HG03175 (cell line): ENCODE measurements around the gene ERGIC1.
"Not testable (repeated sequence)": the region's sequence is repeated elsewhere in the genome, so short reads cannot be mapped to it uniquely, and the experiment has no call there.

Experiments
- ATAC-seq: cut with Tn5 transposase; IDR thresholded peaks from one replicate; pipeline ENCODE4 v1.9.1; 2021; ENCODE audit warnings: mild to moderate bottlenecking, moderate library complexity; ENCODE audit not compliant: unreplicated experiment

ERGIC1 gene, protein sequence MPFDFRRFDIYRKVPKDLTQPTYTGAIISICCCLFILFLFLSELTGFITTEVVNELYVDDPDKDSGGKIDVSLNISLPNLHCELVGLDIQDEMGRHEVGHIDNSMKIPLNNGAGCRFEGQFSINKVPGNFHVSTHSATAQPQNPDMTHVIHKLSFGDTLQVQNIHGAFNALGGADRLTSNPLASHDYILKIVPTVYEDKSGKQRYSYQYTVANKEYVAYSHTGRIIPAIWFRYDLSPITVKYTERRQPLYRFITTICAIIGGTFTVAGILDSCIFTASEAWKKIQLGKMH

DNA sequence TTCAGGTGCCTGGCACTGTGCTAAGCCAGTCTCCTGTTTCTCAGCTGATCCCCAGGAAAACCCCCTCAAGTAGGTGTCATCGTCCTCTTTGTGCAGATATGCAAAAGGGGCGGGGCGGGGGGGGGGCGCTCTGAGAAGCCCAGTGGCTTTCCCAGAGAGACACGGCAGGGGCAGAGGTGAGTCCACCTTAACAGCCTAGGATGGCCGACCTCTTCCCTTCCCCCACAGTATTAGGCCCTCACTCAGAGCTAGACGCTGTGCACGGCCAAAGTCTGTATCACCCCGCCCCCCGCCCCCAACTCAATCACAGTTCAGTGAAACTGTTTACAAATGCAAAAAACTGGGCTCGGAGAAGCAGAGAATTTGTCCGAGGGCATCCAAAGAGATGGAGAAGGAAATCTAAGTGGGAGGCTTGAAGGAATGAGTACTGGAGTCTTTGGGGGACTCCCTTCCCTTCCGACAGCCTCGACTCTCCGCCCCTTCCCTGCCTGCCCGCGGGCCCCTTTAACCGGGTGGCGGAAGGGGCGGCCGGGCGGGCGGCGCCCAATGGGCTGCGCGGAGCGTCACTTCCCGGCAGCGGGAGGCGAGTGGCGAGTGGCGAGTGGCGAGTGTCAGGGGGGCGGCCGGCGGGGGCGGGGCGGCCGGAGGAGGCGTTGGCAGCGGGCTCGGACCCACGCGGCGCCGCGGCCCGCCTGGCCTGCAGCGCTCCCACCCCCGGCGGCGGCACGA lies at the start of gene ERGIC1:
ERGIC1 (plus strand) TSS at position 566 of the 729 bp plus-strand sequence; CDS start at position 729, 163 bp downstream.
- ATAC-seq = peak; percentile 74

DNA sequence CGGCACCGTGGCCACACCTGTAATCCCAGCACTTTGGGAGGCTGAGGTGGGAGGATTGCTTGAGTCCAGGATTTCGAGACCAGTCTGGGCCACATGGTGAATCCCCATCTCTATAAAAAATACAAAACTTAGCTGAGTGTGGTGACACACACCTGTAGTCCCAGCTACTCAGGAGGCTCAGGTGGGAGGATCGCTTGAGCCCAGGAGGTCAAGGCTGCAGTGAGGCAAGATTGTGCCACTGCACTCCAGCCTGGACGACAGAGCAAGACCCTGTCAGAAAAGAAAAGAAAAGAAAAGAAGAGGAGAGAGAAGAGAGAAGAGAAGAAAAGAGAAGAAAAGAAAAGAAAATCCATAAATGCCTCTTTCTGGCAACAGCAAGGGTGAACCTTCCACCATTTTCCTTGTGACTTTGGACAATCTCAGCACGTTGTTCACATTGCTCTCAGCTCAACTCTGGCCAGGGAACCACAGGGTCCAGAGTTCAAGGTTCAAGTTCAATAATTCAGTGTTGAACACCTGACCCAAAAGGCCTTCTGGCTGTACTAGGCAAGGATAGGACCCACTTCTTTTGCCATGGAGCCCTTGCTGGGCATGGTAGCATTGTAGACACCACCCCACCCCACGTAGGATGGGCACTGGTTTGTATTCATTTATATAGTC lies 48.5 kb upstream of the ERGIC1 start:
- no peak for ATAC-seq

DNA sequence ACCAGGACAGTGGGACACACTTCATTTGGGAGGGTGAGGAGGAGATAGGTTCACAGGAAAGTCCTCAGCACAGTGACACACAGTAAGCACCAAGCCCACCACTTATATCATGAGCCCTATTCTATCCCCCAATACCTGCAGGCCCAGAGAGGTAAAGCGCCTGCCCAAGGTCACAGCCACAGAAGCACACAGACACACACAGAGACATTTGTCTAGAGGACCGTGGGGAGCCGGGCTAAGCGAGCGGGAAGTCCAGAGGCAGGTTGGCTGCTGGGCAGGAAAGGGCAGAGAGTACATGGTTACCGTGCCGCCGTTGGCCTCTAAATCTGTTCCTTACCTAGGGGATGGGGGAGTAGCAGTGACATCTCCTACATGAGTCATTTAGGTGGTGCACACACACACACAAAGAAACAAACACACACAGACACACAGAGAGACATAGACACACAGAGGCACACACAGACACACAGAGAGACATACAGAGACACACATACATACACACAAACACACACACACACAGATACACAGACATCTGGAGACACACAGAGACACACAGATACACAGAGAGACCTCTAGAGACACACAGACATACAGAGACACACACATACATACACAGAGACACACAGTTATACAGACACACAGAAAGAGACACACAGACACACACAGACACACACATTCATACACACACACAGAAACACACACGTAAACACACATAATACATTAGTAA lies 47.2 kb upstream of the ERGIC1 start:
- no peak for ATAC-seq

DNA sequence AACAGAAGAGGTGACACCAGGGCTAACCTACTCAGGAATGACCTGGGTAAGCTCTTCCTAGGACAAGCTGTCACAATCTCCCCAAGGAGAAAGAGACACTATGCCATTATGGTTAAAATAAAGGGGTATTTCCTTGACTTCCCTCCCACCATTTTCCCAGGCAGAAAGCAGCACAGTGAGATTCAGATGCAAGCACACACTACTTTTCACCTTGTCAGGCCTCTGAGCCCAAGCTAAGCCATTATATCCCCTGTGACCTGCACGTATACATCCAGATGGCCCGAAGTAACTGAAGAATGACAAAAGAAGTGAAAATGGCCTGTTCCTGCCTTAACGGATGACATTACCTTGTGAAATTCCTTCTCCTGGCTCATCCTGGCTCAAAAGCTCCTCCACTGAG lies 46.5 kb upstream of the ERGIC1 start:
- not testable (repeated sequence) for ATAC-seq

DNA sequence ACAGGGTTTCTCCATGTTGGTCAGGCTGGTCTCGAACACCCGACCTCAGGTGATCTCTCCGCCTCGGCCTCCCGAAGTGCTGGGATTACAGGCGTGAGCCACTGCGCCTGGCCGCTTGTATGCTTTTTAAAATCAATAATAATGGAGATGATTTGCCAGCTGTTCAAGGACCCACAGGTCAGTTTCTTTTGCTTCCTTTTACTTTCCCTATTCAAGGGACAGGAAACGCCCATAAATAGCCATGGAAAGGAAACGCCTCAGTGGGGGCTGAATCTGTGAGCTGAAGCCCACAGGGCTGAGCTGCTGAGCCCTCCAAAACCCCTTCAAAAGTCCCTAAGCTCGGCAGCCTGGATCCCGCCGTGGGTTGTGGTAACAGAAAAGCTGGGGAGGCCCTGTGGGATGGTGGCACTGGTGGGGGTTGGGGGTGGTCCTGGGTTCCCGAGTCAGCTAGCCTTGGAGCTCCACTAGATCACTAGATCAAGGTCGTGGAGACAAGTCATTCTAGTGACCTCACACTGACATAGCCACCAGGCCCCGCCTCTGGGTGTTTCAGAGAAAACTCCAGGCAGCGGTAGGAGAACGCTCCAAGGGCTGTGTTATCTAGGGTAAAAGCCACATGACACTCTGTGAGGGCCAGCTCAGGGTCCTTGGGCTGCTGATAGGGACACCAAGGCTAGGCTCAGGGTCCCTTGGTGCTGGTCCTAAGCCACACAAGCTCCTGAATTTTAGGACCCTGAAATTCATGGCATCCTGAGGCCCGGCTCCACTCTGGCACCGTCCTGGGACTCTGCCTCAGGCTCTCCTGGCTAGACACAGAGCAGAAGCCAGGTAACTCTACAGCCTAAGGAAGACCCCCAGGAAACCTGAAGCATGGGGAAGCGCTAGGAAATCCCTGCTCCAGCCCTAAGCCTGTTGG lies 45.0 kb upstream of the ERGIC1 start:
- ATAC-seq = no peak

DNA sequence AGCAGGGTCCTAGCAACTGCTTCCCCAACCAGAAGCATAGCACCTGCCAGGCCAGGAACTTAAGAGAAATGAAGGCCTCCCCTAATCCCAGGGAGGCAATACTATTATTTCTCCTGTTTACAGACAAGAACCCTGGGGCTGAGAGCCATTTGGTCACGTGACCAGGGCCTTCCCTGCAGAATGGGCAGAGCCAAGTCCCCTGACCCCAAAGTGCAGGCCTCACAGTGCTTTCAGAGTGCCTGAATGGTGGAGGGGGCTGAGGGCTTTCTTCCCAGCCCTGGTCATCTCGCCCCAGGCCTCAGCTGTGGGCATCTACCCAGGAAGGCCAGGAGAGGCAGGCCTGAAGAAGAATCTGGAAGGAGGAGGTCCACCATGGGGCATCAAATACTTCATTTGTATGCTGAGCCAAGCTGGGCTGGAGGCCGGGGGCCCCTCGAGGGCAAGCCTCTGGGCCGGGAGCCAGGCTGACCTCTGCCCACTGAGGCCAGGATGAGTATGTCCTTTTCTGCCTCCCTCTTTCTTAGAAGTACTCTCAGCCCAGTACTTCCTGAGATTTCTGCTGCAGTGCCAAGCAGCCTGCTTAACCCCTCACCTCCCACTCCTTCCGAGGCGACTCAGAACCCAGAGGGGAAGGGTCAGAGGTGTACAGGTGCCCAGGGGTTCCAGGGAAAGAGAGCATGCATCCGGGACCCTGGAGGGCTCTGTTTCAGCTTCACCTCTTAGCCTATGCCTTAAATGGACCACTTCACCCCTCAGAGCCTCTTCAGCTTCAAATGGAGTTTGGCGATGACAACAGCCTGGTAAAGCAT lies 44.2 kb upstream of the ERGIC1 start:
- ATAC-seq = no peak

DNA sequence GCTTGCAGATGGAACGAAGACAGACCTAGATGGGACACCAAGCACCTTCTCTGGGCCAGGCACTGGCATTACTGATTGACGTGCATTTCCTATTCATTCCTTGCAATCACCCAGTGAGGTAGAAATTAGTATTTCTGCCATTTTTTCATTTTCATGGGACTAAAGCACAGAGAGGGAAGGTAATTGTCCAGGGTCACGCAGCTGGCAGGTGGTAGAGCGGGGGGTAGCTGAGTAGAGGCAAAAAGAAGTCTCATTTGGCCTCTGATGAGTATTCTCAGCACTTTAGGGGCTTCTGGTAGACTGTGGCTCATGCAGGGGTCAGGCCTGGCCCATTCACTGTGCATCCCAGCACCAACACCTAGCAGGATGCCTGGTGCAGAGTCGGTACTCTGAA lies 43.6 kb upstream of the ERGIC1 start:
- no peak for ATAC-seq

DNA sequence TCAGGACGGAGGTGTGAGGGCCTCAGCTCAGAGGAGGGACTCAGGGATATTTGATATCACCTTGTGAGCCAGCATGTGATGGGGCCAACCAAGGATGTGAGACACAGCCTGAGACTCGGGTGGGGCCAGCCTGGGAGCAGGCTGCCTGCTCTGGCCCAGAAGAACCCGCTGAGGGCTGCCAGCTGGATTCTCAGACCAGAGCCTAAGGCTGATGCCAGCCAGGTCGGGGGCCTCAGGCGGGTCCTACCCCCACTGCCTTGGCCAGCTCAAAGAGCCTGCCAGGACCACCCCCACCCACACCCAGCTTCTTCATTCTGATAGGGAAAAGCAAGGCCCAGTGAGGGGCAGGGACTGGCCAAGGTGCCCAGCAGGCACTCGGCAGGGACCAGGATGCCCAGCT lies 42.8 kb upstream of the ERGIC1 start:
- ATAC-seq = no peak

DNA sequence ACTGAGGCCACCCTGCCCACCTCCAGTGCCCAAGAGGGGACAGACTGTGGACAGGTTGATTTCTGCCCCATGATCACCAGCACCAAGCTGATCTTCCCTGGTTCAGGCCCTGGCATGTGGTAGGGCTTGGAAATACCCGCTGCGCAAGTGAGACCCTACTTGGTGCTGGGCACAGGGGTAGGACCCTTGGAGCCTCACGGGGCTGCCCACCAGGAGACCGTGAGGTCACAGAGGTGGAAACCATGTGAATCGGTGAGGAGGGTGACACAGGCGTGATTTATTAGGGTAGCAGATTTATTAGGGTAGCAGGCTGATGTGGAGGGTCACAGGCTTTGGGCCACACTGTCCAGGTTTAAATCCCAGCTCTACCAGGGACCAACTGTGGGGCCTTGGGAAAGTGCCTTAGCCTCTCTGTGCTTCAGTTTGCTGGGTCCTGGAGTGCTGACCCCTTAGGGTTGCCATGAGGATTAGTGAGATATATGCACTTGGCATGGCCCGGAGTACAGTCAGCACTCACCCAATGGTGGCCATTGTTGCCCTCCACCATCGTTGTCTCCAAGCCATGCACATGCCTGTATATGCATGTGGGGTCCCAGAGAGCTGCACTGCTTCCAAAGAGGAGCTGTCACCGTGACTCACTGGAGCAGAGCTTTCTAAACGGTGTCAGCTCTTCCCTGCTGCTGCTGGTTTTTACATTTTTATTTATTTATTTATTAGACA lies 42.2 kb upstream of the ERGIC1 start:
- no peak for ATAC-seq

DNA sequence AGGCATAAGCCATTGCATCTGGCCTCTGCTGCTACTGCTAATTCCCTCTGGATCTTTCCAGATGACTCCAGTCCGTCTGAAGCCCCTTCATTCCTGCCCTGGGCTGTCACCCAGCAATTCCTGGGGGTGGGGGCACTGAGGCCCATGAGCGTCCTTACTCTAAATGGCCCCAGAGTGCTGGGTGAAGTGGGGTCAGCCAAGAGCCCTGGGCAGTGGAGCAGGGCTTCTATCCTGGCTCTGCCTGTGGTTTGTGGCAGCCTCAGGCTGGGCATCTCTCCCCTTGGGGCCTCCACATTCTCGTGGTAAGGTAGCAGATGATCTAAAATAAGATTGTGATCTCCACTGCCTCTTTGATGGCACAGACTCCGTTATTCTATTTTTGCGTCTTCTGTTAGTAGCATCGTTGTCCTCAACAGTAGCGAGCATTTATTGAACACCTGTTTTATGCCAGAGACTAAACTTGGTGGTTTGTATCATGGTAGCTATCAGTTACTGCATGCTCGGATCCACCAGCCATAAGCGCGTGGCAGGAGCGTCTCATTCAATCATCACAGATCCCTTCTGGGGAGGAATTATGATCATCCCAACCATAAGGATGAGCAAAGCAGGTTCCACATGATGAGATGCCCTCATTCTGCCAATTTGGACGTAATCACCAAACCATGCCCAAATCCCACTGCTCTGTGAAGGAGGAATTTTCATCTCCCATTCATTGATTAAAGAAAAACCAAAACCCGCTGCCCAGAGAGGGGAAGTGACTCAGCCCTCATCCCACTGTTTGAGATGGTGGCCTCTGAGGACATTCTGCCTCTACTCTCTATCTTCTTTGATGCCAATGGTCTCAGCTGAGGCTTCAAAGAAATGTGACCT lies 41.1 kb upstream of the ERGIC1 start:
- ATAC-seq = no peak

DNA sequence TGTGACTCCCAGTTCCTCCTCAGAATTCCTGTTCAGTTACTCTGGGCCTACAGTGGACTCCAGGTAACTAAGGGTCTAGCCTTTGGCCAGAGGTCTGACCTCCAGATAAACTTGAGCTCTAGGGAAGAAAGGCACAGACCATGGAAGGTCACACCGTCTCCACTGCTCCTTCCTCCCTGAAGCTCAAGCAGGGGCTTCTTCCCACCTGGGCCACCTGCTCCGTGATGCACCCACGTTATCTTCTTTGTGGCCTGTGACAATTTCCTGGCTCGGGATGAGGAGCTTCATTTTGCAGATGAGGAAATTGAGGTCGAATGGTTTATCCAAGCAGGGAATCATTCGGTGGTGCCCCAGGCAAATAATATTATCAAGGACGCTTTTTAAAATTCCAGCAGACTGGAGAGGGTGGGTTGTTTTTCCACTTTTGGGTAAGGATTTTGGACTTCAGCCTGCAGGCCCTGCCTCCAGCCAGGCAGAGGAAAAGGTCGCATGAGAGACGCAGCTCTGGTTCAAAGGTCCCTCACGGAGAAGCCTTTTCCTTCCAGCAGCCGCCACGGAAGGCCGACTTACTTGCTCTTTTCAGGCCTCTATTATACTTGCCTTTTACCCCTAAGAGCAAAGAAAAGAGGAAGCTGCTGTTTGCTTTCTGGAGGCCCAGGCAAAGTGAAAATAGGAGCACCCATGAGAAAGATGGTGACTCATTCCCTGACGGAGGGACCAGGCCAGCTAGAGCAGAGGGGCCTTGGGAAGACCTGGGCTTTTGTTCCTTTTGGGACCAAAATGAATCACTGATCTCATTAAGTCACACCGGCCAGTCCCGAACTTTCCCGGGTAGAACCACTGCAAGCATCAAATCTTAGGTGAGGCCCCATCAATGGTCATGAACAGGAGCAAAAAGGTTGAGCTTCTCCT lies 40.2 kb upstream of the ERGIC1 start:
- no peak for ATAC-seq

DNA sequence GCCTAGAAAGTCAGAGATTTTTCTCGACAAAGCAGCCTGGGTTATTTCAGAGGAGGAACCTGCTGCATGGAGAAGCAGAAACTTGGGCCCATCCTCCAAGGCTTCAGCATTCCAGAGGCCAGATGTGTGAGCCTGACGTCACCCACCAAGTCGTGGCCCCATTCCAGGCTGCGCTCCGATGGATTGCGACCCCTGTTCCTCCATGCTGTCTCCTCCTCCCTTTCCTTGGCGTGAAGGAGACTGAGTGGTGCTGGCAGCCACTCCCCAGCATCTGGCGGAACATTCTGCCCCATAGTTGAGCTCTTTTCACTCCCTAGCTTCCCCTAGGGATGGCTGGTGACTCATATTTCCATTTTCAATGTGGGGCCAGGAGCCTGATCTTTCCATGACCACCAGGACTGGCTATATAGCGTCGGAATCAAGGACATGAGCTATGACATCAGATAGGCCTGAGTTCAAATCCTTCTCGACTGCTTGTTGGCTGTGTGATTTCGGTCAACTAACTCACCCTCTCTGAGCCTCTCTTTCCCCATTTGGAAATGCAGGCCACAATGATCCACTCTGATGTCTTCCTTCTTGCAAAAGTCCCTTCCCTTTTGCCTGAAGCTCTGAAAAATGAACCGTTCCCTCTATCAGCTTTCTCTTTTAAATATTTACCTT lies 38.6 kb upstream of the ERGIC1 start:
- no peak for ATAC-seq

DNA sequence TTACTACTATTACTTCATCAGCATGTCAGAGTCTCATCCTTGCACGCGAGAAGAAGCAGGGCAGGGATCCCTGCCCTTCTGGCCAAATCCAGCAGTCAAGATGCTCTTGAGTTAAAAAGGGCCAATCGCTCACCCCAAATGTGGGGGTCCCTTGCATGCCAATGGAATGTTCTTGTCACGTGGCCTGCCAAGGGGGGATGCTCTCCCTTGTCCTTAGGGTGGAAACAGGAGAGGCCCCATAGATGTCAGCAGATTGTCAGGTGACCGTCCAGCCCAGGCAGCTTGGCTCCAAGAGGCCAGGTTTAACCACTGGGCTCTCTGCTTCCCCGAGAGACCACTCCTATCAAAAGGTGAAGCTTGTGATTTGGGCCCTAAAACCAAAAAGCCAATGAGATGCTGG lies 37.7 kb upstream of the ERGIC1 start:
- ATAC-seq = no peak

DNA sequence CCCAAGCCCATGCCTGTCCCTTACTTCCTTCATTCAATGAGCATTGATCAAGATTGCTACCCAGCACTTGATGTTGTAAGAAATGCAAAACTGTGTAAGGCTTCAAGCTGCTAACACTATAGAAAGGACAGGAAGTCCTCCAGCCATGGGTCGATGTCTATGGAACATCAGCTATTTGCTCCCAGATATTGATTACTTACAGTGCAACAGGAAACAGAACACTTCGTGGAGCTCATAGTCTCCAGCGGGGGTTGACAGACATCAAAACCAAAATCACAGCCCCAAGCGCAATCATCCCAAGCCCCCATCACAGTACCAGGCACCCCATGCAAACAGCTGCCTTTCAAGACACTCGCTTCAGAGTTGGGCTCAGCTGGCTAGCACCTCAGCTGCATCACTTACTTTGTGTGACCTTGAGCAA lies 36.3 kb upstream of the ERGIC1 start:
- ATAC-seq = no peak

DNA sequence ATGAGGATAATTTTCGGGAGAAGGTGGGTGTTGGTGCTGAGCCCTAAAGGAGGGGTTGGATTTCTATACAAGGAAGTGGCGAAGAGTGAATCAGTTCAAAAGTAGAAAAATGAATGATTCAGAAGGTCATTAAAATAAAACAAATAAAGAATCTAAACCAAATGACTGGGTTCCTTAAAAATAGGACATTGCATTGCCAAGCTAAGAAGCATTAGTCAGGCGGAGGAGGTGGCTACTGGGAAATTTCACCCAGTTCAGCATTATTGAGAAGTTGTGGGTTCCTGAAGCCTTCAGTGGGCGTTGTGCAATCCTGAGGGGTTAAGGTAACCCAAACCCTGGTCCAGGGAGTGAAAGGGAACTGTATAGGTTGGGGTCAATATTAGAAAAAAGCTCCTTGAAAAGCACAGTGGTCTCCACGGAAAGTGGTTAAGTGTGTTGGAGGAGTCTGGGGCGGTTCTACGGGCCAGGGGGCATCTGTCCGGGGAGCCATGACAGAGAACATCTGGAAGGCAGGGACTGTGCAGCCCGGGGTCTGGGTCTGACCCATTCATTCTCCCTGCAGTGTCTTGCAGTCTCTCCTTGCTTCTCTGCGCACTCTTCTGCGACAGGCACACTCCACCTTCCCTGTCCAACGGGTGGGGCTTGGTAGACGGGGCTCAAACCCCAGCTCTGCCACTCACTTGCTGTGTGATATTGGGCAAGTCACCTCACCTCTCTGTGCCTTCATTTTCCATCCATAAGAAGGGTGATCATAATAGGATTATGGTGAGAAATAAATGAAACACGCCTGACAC lies 35.4 kb upstream of the ERGIC1 start:
- no peak for ATAC-seq

DNA sequence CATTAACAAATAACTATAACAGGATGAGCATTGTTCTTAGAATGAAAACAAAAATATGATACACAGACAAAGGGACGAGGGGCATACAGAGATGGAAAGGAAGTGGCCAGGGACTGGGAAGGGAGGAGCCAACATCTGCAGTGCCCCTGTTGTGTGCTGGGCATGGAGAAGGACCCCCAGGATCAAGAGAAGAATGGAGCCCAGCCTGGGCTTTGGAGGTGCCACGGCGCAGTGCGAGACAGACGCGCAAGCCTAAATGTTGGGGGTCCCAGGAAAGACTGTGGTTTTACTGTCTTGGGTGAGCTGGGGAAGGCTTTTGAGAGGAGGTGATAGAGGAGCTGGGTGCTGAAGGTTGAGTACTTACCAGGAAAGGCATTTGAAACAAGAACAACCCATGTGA lies 34.6 kb upstream of the ERGIC1 start:
- ATAC-seq = no peak
